Fibroblast of mammary gland (primary cell): Measurements from ENCODE around the gene OR2V1.

ENCODE experiments used
- DNase-seq: peaks from one replicate; pipeline ENCODE4 v3.0.0-alpha.2; 2010; ENCODE audit warnings: low read depth
- H3K4me3 ChIP-seq: 2 replicates; pipeline ENCODE4 v1.5.1; 2011; ENCODE audit warnings: low read depth, mild to moderate bottlenecking, low read length, moderate library complexity; ENCODE audit not compliant: control insufficient read depth
- CTCF ChIP-seq: conservative IDR thresholded peaks from 2 replicates; pipeline ENCODE4 v1.5.1; 2011; ENCODE audit warnings: low read depth, low read length, inconsistent platforms; ENCODE audit not compliant: control insufficient read depth, insufficient read depth

The OR2V1 gene

GRCh38 chr5:181170237-181170825 lies 39.4 kb upstream of the OR2V1 start:
- peak overlapping the region; percentile 38 for H3K4me3 ChIP-seq
- DNase-seq: no peak
- no peak for TF ChIP-seq CTCF

GRCh38 chr5:181169459-181170236 lies 38.7 kb upstream of the OR2V1 start:
- peak overlapping the region; percentile 38 for H3K4me3 ChIP-seq
- DNase-seq: peak; percentile 83

- no peak for TF ChIP-seq CTCF
- no peak overlapping the region for H3K4me3 ChIP-seq
- DNase-seq: no peak
Observed at GRCh38 chr5:181168595-181169118, 37.7 kb upstream of the OR2V1 start.

- no peak for DNase-seq
- no peak overlapping the region for H3K4me3 ChIP-seq
- TF ChIP-seq CTCF: peak; percentile 50
Observed at GRCh38 chr5:181167814-181168488, 37.0 kb upstream of the OR2V1 start.

GRCh38 chr5:181166812-181167733 lies 36.1 kb upstream of the OR2V1 start:
- no peak for TF ChIP-seq CTCF
- no peak overlapping the region for H3K4me3 ChIP-seq

GRCh38 chr5:181164076-181164952 lies 33.3 kb upstream of the OR2V1 start:
- H3K4me3 ChIP-seq: peak overlapping the region; percentile 33
- TF ChIP-seq CTCF: no peak
- DNase-seq: peak; percentile 59

More at GRCh38 chr5:181166812-181167733, 36.1 kb upstream of the OR2V1 start:
- DNase-seq: peak; percentile 41
